Coronary artery (tissue), 2 donors: ENCODE measurements around the gene SYNDIG1.

Experiments
- DNase-seq: peaks from one replicate; pipeline ENCODE4 v3.0.0-alpha.2; 2017; ENCODE audit warnings: low spot score
- H3K27ac ChIP-seq, 2 donors: fragments of 200-600 bp; sonication (generic); one replicate each; pipeline ENCODE4 v1.5.1; 2016 to 2019
- H3K4me3 ChIP-seq: fragments of 200-600 bp; sonication (generic); 2 replicates; pipeline ENCODE4 v1.5.1; 2016; ENCODE audit warnings: mild to moderate bottlenecking, moderate library complexity
- CTCF ChIP-seq: fragments of 200-600 bp; sonication (generic); IDR thresholded peaks from one replicate; pipeline ENCODE4 v1.5.1; 2019; ENCODE audit warnings: antibody characterized with exemption

Gene SYNDIG1

DNA sequence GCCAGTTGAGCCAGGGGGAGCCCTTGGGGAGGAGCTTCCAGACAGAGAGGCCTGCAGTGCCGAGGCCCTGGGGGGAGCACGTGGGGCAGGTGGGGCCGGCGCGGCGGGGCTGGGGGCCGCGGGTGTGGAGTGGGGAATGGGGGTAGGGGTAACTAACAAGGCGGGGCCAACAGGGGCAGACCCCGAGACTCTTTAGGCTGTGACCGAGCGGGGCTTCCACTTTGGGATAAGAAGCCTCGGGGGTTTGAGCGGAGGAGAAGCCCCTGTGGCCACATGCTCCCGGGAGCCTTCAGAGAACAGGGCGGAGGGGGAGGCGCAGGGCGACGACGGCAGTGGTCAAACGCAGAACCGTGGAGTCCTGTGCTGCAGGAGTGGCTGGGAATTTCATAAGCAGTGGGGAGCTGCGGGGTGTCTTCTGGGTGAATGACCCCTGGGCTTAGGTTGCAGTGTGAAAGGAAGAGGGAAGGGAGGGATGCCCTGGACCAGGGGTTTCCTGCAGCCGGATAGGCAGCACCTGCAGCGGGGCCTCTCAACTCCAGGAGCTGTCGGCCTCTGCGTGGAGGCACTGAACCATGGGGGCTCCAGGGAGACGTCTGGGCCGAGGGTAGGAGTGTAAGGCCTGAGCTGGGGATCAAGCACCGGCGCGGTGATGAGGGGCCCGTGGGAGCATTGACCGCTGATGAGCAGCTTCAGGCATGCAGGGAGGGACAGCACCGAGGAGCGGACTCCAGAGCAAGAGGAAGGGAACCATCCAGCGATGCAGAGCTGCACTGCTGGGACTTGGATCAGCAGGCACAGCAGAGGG is 121.0 kb downstream of the SYNDIG1 start:
- no peak overlapping the region for H3K27ac ChIP-seq
- no peak overlapping the region for H3K4me3 ChIP-seq
- DNase-seq: peak; percentile 67
- no peak for TF ChIP-seq CTCF

- Histone ChIP-seq H3K4me3 (no peak overlapping the region), H3K27ac (no peak overlapping the region)
- TF ChIP-seq CTCF: no peak
- DNase-seq: no peak
These were observed 127.6 kb downstream of the SYNDIG1 start for GRCh38 chr20:24597051-24597450.

- Histone ChIP-seq H3K27ac (no peak overlapping the region), H3K4me3 (no peak overlapping the region)
- no peak for TF ChIP-seq CTCF
- no peak for DNase-seq
These were observed 128.9 kb downstream of the SYNDIG1 start for GRCh38 chr20:24598346-24598745.

DNA sequence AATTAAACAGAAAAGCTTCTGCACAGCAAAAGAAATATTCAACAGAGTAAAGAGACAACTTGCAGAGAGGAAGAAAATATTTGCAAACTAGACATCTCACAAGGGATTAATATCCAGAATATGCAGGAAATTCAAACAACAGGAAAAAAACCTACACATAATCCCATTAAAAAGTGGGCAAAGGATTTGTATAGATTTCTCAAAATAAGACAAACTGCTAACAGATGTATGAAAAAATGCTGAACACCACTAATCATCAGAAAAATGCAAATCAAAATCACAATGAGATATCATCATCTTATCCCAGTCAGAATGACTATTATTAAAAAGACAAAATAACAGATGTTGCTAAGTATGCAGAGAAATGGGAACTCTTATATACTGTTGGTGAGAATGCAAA is 129.6 kb downstream of the SYNDIG1 start:
- no peak for TF ChIP-seq CTCF
- no peak for DNase-seq
- Histone ChIP-seq H3K4me3 (no peak overlapping the region), H3K27ac (no peak overlapping the region)

DNA sequence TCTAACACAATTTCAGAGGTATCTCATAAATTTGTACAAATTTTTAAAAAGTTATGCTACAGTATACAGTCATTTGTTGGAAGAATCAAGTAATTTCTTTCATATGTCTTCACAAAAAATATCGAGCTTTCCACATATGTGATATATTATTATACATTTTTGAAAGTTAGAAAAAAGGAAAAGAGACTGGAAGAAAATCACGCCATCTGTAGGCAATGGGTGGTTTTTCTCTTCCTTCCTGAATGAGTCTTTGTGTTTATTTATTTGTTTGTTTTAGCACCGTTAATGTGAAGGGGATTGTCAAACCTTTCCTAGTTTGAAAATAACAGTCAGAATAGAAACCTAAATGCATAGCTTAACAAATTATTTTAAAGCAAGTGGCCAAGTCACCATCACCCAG is 130.6 kb downstream of the SYNDIG1 start:
- no peak overlapping the region for H3K27ac ChIP-seq
- no peak for DNase-seq
- no peak for TF ChIP-seq CTCF
- no peak overlapping the region for H3K4me3 ChIP-seq

DNA sequence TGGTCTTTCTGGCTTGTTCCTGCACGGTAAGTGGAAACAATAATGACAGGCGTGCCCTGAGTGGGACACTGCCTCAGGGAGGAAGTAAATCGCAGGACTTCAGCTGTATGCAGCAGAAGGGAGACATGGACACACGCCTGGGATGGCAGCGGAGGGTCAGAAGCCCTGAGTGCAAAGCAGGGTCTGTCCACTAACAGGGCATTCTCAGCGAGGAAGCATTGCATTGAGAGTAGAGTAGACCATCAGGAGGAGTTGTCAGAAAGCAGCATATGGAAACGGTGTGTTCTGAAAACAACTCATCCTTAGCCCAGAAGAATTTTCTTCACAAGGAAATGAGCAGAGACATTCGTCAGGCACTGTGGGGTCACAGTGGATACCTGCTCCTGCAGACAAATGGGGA is 134.0 kb downstream of the SYNDIG1 start:
- no peak for TF ChIP-seq CTCF
- Histone ChIP-seq H3K4me3 (no peak overlapping the region), H3K27ac (no peak overlapping the region)
- DNase-seq: no peak

DNA sequence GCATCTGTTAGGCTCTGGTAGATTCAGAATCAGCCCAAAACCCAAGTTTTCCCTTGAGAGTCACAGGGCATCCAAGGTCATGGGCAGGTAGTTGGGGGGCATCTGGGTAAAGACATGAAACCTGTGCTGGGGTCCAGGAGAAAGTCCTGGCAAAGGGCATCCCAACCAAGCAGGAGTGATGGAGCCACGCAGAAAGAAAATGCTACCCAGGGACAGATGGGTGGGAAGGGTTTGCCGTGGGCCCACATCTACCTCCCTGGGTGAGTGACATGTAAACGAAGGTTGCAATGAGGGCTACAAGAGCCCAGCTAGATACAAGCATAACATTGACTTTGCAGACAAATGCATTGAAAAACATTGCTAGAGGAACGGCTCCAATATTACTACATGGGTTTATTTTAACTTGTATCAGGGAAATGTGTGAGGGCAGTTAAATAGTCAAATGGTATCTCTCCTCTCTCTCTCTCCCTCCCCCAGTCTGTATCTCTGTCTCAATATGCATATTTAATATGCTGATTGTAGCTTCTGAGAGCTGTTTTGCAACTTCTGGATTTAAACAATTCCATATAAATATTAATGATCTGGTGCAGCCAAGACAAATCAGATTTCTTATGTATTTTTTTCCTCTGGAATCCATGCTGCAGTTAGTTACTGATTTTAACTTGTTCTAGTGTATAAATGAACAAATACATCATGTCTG is 135.7 kb downstream of the SYNDIG1 start:
- no peak overlapping the region for H3K4me3 ChIP-seq
- TF ChIP-seq CTCF: no peak
- DNase-seq: no peak
- H3K27ac ChIP-seq: no peak overlapping the region
